ENCODE results near the gene SNRPA1.

DNA sequence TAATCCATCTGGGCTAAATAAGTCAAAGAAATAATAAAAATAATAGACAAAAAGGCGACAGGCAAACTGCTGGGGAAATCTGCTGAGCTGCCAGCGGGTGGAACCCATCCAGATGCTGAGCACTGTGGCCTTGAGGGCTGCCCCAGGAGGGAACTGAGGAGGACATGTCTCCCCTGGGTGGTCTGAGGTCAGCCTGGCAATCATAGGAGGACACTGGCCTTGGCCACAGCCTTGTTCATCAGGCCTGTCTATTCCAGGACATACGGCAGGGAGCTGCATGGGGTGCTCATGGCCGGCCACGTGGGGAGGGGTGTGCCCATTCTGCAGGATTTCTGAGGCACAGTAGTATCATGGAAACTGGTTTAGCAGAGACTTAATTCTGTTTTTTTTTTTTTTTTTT, 21.5 kb upstream of the SNRPA1 start:
- TF ChIP-seq CTCF (conservative IDR thresholded peaks at IDR 0.05) (no peak), ZFX (IDR thresholded peaks at IDR 0.05) (no peak)
